HTERT RPE-1 (cell line): ENCODE results near the gene TMEM100.
"Not testable (repeated sequence)": the region's sequence is repeated elsewhere in the genome, so short reads cannot be mapped to it uniquely, and the experiment has no call there.

Source experiments
- in situ Hi-C: fragments of 300-500 bp; cut with MboI; formaldehyde crosslinking; loops from 4 replicates; pipeline ENCODE4 v1.14.3; 2020; ENCODE audit warnings: low sequenced_read_pairs

TMEM100 gene

GRCh38 chr17:55690105-55690508 is 32.6 kb downstream of the TMEM100 start:
- in situ Hi-C loops, result no loop called here

GRCh38 chr17:55689672-55690071 is 33.0 kb downstream of the TMEM100 start:
- in situ Hi-C loops, result no loop called here

DNA sequence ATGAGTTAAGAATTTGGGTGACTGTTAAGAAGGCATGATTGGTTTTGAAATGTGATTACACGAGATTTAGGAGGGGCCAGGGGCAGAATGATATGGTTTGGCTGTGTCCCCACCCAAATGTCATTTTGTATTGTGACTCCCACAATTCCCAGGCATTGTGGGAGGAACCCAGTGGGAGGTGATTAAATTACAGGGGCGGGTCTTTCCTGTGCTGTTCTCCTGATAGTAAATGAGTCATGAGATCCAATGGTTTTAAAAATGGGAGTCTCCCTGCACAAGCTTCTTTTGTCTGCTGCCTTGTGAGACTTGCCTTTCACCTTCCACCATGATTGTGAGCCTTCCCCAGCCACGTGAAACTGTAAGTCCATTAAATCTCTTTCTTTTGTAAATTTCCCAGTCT is 34.6 kb downstream of the TMEM100 start:
- in situ Hi-C loops, result no loop called here

- in situ Hi-C loops, result no loop called here
Observed at GRCh38 chr17:55687037-55687436, 35.6 kb downstream of the TMEM100 start.

GRCh38 chr17:55683550-55684315 is 38.9 kb downstream of the TMEM100 start:
- in situ Hi-C loops, result no loop called here

DNA sequence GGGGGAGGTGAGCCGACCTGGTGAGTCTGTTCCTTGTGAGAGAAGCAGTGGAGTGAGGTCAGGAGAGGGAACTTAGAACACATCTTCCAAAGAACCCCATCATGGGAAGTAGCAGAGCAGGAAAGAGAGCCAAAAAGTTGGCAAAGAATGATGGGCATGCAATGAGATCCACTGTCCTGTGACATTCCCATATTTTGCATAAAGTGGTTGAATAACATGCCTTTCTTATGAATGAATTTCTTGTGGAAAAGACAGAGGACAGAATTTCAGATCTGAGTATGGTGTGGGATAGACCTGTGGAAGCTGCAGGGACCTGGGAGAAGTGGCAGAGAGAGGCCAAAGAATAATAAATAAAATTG is 41.3 kb downstream of the TMEM100 start:
- in situ Hi-C loops, result no loop called here

DNA sequence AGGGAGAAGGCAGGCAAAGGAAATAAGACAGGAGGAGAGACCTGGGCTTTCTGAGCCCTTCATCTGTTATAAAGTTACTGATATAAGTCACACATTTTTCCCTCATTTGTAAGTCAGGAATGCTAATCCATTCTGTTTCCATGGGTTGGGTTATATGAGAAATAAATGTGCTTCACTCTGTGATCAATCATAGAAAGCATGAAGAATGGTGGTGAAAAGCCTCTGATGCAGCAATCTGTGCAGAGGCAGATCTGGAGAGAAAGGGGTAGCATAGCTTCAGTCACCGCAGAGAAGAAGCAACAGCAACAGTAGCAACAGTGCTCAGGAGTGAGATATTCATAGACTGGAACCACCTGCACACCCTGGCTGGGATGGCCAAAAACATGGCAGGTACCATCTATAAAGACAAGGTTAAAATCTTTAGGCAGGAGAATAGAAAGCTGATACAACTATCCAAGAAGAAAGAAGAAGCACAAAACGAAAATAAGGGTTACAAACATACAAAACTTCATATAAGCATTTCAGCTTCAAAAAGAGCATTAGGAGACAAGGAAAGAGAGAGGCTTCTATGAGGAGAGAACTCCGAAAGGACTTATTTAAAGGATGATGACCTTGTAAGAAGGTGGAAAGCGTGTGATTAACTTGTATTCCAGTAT is 41.9 kb downstream of the TMEM100 start:
- in situ Hi-C loops, result no loop called here

DNA sequence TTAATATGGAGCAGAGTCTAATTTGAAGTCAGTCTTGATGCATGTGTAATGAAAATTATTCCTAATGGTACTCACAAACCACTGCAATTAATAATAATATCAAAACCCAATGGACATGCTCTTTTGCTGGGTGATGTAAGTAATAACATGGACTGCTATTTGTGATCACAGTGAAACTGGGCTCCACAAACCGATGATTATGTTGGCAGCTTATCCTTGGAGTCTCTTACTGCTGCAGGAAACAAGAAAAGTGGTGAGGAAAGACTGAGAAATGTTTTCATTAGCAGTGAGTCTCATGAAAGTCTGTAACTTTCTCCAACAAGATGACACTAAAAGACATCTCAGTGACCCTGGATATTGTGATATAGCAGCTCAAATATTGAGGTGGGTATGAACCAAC is 45.2 kb downstream of the TMEM100 start:
- in situ Hi-C loops, result no loop called here

- in situ Hi-C loops, result no loop called here
Observed at GRCh38 chr17:55676274-55676673, 46.4 kb downstream of the TMEM100 start.

- in situ Hi-C loops, result no loop called here
Observed at GRCh38 chr17:55673743-55674506, 48.7 kb downstream of the TMEM100 start.

GRCh38 chr17:55672585-55673501 is 49.8 kb downstream of the TMEM100 start:
- in situ Hi-C loops, result no loop called here

DNA sequence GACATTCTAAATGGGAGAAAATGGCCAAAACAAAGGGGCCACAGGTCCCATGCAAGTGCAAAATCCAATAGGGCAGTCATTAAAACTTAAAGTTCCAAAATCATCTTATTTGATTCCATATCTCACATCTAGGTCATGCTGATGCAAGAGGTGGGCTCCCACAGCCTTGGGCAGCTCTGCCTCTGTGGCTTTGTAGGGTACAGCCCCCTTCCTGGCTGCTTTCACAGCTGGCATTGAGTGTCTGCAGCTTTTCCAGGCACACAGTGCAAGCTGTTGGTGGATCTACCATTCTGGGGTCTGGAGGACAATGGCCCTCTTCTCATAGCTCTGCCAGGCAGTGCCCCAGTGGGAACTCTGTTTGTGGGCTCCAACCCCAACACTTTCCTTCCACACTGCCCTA is 50.7 kb downstream of the TMEM100 start:
- in situ Hi-C loops, result not testable (repeated sequence)
